ENCODE measurements around the gene DMD. TPM values are rescaled to one million over a fixed set of nuclear protein-coding genes. Genes with fewer than 3 reads are reported as not detected.

Gene DMD
- total RNA-seq, 1 experiment from 2014 or later: 3.1 TPM

GRCh38 chrX:31269914-31270313 is 1941.4 kb downstream of the DMD start:
- DNase-seq (ENCODE audit: low spot score): no peak
- in situ Hi-C loops (cut with HindIII; ENCODE audit: low sequenced_read_pairs): no loop called here

- DNase-seq (ENCODE audit: low spot score): no peak
- in situ Hi-C loops (cut with HindIII; ENCODE audit: low sequenced_read_pairs): no loop called here
Measured at GRCh38 chrX:31268359-31268758, 1943.0 kb downstream of the DMD start.

- DNase-seq (ENCODE audit: low spot score): peak; percentile 51
- in situ Hi-C loops (cut with HindIII; ENCODE audit: low sequenced_read_pairs): no loop called here
Measured at GRCh38 chrX:31266203-31267076, 1944.9 kb downstream of the DMD start.

GRCh38 chrX:31265383-31265782 is 1946.0 kb downstream of the DMD start:
- no peak for DNase-seq (ENCODE audit: low spot score)
- in situ Hi-C loops (cut with HindIII; ENCODE audit: low sequenced_read_pairs): no loop called here

GRCh38 chrX:31260351-31260750 is 1951.0 kb downstream of the DMD start:
- DNase-seq (ENCODE audit: low spot score): no peak
- in situ Hi-C loops (cut with HindIII; ENCODE audit: low sequenced_read_pairs): no loop called here

- in situ Hi-C loops (cut with HindIII; ENCODE audit: low sequenced_read_pairs): no loop called here
- no peak for DNase-seq (ENCODE audit: low spot score)
Measured at GRCh38 chrX:31258166-31258565, 1953.2 kb downstream of the DMD start.

GRCh38 chrX:31255310-31256033 is 1955.9 kb downstream of the DMD start:
- in situ Hi-C loops (cut with HindIII; ENCODE audit: low sequenced_read_pairs): no loop called here
- no peak for DNase-seq (ENCODE audit: low spot score)

GRCh38 chrX:31252133-31252532 is 1959.2 kb downstream of the DMD start:
- in situ Hi-C loops (cut with HindIII; ENCODE audit: low sequenced_read_pairs): no loop called here
- DNase-seq (ENCODE audit: low spot score): no peak

GRCh38 chrX:31251336-31251735 is 1960.0 kb downstream of the DMD start:
- no peak for DNase-seq (ENCODE audit: low spot score)
- in situ Hi-C loops (cut with HindIII; ENCODE audit: low sequenced_read_pairs): no loop called here

GRCh38 chrX:31245714-31246113 is 1965.6 kb downstream of the DMD start:
- in situ Hi-C loops (cut with HindIII; ENCODE audit: low sequenced_read_pairs): no loop called here
- DNase-seq (ENCODE audit: low spot score): no peak

- in situ Hi-C loops (cut with HindIII; ENCODE audit: low sequenced_read_pairs): no loop called here
- no peak for DNase-seq (ENCODE audit: low spot score)
Measured at GRCh38 chrX:31243804-31244203, 1967.5 kb downstream of the DMD start.

- in situ Hi-C loops (cut with HindIII; ENCODE audit: low sequenced_read_pairs): no loop called here
- no peak for DNase-seq (ENCODE audit: low spot score)
Measured at GRCh38 chrX:31240982-31241381, 1970.4 kb downstream of the DMD start.

GRCh38 chrX:31237189-31237588 is 1974.2 kb downstream of the DMD start:
- DNase-seq (ENCODE audit: low spot score): no peak
- in situ Hi-C loops (cut with HindIII; ENCODE audit: low sequenced_read_pairs): no loop called here

- in situ Hi-C loops (cut with HindIII; ENCODE audit: low sequenced_read_pairs): no loop called here
- DNase-seq (ENCODE audit: low spot score): no peak
Measured at GRCh38 chrX:31236231-31236630, 1975.1 kb downstream of the DMD start.

- no peak for DNase-seq (ENCODE audit: low spot score)
- in situ Hi-C loops (cut with HindIII; ENCODE audit: low sequenced_read_pairs): no loop called here
Measured at GRCh38 chrX:31233941-31234496, 1977.3 kb downstream of the DMD start.

- peak; percentile 29 for DNase-seq (ENCODE audit: low spot score)
- in situ Hi-C loops (cut with HindIII; ENCODE audit: low sequenced_read_pairs): no loop called here
Measured at GRCh38 chrX:31232506-31232905, 1978.8 kb downstream of the DMD start.

- no peak for DNase-seq (ENCODE audit: low spot score)
- in situ Hi-C loops (cut with HindIII; ENCODE audit: low sequenced_read_pairs): no loop called here
Measured at GRCh38 chrX:31228909-31229308, 1982.4 kb downstream of the DMD start.

- no peak for DNase-seq (ENCODE audit: low spot score)
- in situ Hi-C loops (cut with HindIII; ENCODE audit: low sequenced_read_pairs): no loop called here
Measured at GRCh38 chrX:31228415-31228832, 1982.9 kb downstream of the DMD start.

- no peak for DNase-seq (ENCODE audit: low spot score)
- in situ Hi-C loops (cut with HindIII; ENCODE audit: low sequenced_read_pairs): no loop called here
Measured at GRCh38 chrX:31227250-31227649, 1984.1 kb downstream of the DMD start.

- in situ Hi-C loops (cut with HindIII; ENCODE audit: low sequenced_read_pairs): no loop called here
- no peak for DNase-seq (ENCODE audit: low spot score)
Measured at GRCh38 chrX:31225819-31226218, 1985.5 kb downstream of the DMD start.

Measured in G401 (cell line).